Small intestine (tissue), 7 donors: ENCODE results near the gene MRGPRG. TPM values are rescaled to one million over a fixed set of nuclear protein-coding genes. Genes with fewer than 3 reads are reported as not detected.
A peak's percentile ranks its signal among the peaks of the same experiment; 100 is the strongest.

Source experiments
- DNase-seq, 2 donors: peaks; one replicate each; pipeline versions ENCODE4 v3.0.0 to v3.0.0-alpha.2; 2013
- FAIRE-seq: peaks from 2 replicates; lab custom pipeline; 2012; peaks lifted over from hg19 to GRCh38; lab: Jason Lieb, UNC
- H3K27ac ChIP-seq, 3 donors: one replicate each; pipeline ENCODE4 v1.5.1; 2013; ENCODE audit warnings: low read length in 2 of 3, mild to moderate bottlenecking in 2 of 3, control low read depth in 1 of 3, inconsistent platforms in 1 of 3, low read depth in 1 of 3, moderate library complexity in 1 of 3
- H3K27me3 ChIP-seq, 3 donors: one replicate each; pipeline ENCODE4 v1.6.1; 2013; ENCODE audit warnings: low read length in 3 of 3, inconsistent platforms in 1 of 3; ENCODE audit not compliant: control insufficient read depth in 3 of 3, insufficient read depth in 3 of 3
- H3K36me3 ChIP-seq, 3 donors: one replicate each; pipeline ENCODE4 v1.6.1; 2013; ENCODE audit warnings: low read length in 3 of 3, inconsistent platforms in 1 of 3, low read depth in 1 of 3, mild to moderate bottlenecking in 1 of 3, moderate library complexity in 1 of 3; ENCODE audit not compliant: control insufficient read depth in 3 of 3, insufficient read depth in 2 of 3
- H3K4me1 ChIP-seq, 3 donors: one replicate each; pipeline ENCODE4 v1.6.1; 2013; ENCODE audit warnings: low read length in 2 of 3, inconsistent platforms in 1 of 3, low read depth in 1 of 3, mild to moderate bottlenecking in 1 of 3, moderate library complexity in 1 of 3; ENCODE audit not compliant: control insufficient read depth in 3 of 3, insufficient read depth in 2 of 3
- H3K4me3 ChIP-seq, 3 donors: one replicate each; pipeline ENCODE4 v1.5.1; 2013; ENCODE audit warnings: low read length in 3 of 3, control low read depth in 1 of 3, inconsistent platforms in 1 of 3, low read depth in 1 of 3, mild to moderate bottlenecking in 1 of 3, moderate library complexity in 1 of 3
- H3K9me3 ChIP-seq, 2 donors: one replicate each; pipeline ENCODE4 v1.6.1; 2013; ENCODE audit warnings: low read depth in 1 of 2, low read length in 1 of 2; ENCODE audit not compliant: control insufficient read depth in 2 of 2, insufficient read depth in 1 of 2
- WGBS, 3 donors: extraction: QIAGEN DNeasy Blood & Tissue Kit; methylation state at CpG; one replicate each; pipeline ENCODE4 v1.1.7; 2013; 5-methylcytosine and 5-hydroxymethylcytosine counted together
- polyA plus RNA-seq, 4 donors: library from polyadenylated mRNA; stranded (reverse) in 3 of 4; unstranded in 1 of 4; fragments of 200-250 nt in 3 of 4; fragments of 120-200 nt in 1 of 4; gene quantifications; one replicate each; pipeline versions ENCODE4 v1.2.1 to v1.2.3, GENCODE V29; 2013
- donor health status: healthy with polysubstance abuse.
- donor health status: control.
- donor health status: control.
- donor health status: Bipolar disorder and iron deficiency.
- donor health status: healthy.

MRGPRG gene
- polyA plus RNA-seq, 4 donors, result not detected

GRCh38 chr11:3222941-3223915 is 4.6 kb upstream of the MRGPRG start:
- Histone ChIP-seq H3K27ac (no peak overlapping the region), H3K4me1 (no peaks in the 10 kb centered on the region), H3K4me3 (no peak overlapping the region), H3K27me3 (peaks cover 0 to 56% (median 0%) of the 10 kb centered on the region in 3 donors), H3K36me3 (no peaks in the 10 kb centered on the region), H3K9me3 (no peaks in the 10 kb centered on the region)
- 67 to 77% (median 68%) methylated on average over 36 of the region's 36 CpGs for WGBS, 3 donors
- FAIRE-seq (no peak), DNase-seq (peak in 1 of 2 donors; percentile 14)

GRCh38 chr11:3222003-3222855 is 3.6 kb upstream of the MRGPRG start:
- DNase-seq (no peak), FAIRE-seq (no peak)
- H3K4me1 ChIP-seq, result no peaks in the 10 kb centered on the region
- no peaks in the 10 kb centered on the region for H3K36me3 ChIP-seq
- H3K27me3 ChIP-seq, result peaks cover 0 to 61% (median 0%) of the 10 kb centered on the region in 3 donors
- no peaks in the 10 kb centered on the region for H3K9me3 ChIP-seq
- 74 to 79% (median 78%) methylated on average over 37 of the region's 37 CpGs for WGBS, 3 donors
- H3K4me3 ChIP-seq, result no peak overlapping the region
- no peak overlapping the region for H3K27ac ChIP-seq

DNA sequence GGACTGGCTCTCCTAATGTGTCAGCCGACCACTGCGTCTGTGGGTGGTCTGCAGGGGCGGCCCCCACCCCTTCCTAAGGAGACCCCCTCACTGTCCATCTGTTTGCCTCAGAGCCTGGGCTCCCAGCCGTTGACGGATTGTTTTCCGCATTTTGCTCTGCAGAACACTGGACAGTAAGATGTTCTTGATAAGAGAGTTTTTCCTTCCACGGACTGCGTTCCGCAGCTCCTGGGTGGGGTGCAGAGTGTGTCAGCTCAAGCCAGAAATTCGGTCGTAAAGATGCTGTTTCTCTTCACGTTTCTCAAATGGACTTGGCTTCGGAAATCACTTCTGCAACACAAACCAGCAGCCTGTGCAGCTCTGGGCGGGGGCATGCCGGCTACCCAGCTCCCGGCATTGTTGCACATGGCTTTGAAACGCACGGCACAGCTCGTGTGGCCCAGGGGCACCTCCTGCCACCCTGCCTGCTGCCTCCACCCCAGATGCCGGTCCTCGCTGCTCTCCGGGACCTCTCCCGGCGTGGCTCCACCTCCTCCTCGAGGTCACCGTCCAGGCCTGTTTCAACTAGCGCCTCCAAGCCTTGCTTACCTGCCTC is 2.9 kb upstream of the MRGPRG start:
- no peaks in the 10 kb centered on the region for H3K4me1 ChIP-seq
- no peak overlapping the region for H3K4me3 ChIP-seq
- 41 to 59% (median 50%) methylated on average over 27 of the region's 27 CpGs for WGBS, 3 donors
- FAIRE-seq (no peak), DNase-seq (no peak)
- no peaks in the 10 kb centered on the region for H3K9me3 ChIP-seq
- peaks cover 0 to 60% (median 0%) of the 10 kb centered on the region in 3 donors for H3K27me3 ChIP-seq
- H3K36me3 ChIP-seq, result no peaks in the 10 kb centered on the region
- H3K27ac ChIP-seq, result no peak overlapping the region

DNA sequence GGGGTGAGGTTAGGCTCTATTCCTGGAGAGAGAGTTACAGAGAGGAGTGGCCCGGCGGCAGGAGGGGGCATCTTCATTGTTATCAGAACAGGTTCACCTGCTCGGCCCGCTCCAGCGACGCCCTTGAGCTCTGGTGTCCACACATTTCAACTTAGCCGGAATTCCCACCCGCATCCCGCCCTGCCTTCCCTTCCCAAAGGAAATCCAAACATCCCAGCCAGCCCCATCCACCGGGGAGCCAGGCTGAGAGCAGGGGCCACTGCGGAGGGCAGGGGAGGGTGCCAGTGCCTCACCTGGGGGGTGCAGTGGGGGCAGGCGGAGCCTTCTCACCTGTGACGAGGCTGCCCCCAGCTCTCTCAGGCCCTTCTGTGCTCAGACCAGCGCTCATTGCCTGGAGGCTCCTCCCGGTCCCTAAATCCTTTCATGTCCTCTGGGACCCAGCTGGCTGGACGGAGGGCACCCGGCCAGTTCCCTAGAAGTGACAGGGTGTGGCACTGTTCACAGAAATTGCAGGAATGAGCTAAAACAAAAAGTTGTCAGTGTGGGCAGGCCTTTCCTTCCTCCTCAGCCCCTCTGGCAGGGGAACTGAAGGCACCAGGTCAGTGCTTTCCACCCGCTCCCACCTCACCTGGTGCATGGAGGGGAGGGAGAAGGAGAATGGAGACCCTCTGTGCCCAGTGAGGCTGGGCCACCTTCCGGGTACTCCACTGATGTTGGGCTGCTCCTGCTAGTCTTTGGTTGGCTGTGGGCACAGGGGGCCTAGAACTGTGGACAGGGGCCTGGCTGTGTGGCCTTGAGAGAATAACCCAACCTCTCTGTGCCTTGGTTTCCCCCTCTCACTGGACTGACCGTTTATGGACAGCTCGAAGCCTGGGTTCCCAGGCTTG is 2.2 kb upstream of the MRGPRG start:
- H3K9me3 ChIP-seq, result no peaks in the 10 kb centered on the region
- DNase-seq (no peak), FAIRE-seq (no peak)
- no peaks in the 10 kb centered on the region for H3K4me1 ChIP-seq
- H3K27ac ChIP-seq, result no peak overlapping the region
- no peak overlapping the region for H3K4me3 ChIP-seq
- 30 to 48% (median 36%) methylated on average over 19 to 21 of the region's 21 CpGs for WGBS, 3 donors
- H3K36me3 ChIP-seq, result no peaks in the 10 kb centered on the region
- peaks cover 0 to 59% (median 3%) of the 10 kb centered on the region in 3 donors for H3K27me3 ChIP-seq

- WGBS, 3 donors, result 44 to 63% (median 55%) methylated on average over 11 of the region's 11 CpGs
- peaks cover 0 to 59% (median 3%) of the 10 kb centered on the region in 3 donors for H3K27me3 ChIP-seq
Measured at GRCh38 chr11:3220101-3220500, 1.5 kb upstream of the MRGPRG start.

DNA sequence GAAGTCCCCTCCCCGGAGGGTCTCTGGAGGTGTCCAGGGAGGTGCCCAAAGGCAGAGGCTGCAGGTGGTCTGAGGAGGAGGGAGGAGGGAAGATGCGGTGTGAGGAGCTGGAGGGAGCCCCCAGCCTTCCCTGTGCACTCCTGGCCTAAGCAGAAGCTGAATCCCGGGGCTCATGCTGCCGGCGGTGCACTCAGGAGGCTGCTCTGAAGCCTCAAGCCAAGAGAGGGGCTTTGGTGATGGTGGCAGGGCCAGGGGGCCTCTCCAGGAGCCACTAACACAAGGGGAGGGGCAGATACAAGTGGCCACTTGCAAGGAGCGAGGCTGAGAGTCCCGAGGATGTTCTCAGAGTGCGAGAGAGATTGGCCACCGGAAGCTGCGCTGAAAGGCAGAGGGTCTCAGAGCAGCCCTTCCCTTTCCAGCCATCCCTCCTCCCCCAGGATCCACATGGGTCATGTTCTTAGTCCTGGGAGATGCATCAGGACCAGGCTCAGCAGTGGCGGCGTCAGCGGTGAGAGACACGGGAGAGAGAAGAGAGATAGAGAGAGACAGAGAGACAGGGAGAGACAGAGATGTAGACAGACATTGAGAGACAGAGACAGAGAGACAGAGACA is 774 bp upstream of the MRGPRG start:
- WGBS, 3 donors, result 65 to 69% (median 68%) methylated on average over 14 of the region's 14 CpGs
- H3K4me1 ChIP-seq, result no peaks in the 10 kb centered on the region
- peaks cover 0 to 55% (median 3%) of the 10 kb centered on the region in 3 donors for H3K27me3 ChIP-seq
- DNase-seq (no peak), FAIRE-seq (no peak)
- no peaks in the 10 kb centered on the region for H3K9me3 ChIP-seq
- H3K36me3 ChIP-seq, result no peaks in the 10 kb centered on the region
- H3K4me3 ChIP-seq, result no peak overlapping the region
- H3K27ac ChIP-seq, result no peak overlapping the region

More at GRCh38 chr11:3220101-3220500, 1.5 kb upstream of the MRGPRG start:
- no peaks in the 10 kb centered on the region for H3K4me1 ChIP-seq
- FAIRE-seq, result no peak
- H3K9me3 ChIP-seq, result no peaks in the 10 kb centered on the region
- no peaks in the 10 kb centered on the region for H3K36me3 ChIP-seq
- no peak overlapping the region for H3K4me3 ChIP-seq
- no peak overlapping the region for H3K27ac ChIP-seq
- DNase-seq, result no peak

DNA sequence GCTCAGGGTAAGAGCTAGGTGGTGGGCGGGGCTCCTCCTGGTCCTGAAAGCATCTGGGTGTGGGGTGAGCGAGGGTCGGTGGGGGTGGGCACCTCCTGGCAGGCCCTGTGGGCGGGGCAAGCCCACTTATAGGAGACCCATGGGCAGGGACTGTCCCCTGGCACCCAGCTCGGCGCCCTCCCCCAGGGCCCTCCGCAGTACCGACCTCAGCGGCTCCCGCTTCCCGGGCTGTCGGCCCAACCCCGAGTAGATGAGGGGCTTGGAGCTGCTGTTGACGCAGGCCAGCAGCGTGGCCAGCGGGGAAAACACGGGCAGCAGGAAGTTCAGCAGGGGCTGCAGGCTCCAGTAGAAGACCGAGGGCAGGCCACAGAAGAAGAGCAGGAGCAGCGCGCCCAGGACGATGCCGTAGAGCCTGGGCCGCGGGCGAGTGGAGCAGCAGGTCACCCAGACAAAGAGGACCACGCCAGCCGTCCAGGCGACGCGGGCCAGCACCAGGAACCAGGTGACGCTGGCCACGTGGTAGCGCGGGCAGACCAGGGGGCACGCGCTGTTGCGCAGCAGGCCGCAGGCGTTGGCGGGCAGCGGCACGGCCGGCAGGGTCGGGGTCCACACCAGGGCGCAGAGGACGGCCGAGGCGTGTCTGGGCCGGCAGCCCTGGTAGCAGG is 663 bp downstream of the MRGPRG start:
- Histone ChIP-seq H3K9me3 (no peaks in the 10 kb centered on the region), H3K27ac (no peak overlapping the region), H3K4me3 (no peak overlapping the region), H3K27me3 (peaks cover 0 to 43% (median 3%) of the 10 kb centered on the region in 3 donors), H3K36me3 (no peaks in the 10 kb centered on the region), H3K4me1 (no peaks in the 10 kb centered on the region)
- DNase-seq (no peak), FAIRE-seq (no peak)
- 89 to 93% (median 89%) methylated on average over 44 to 49 of the region's 49 CpGs for WGBS, 3 donors
